SH-SY5Y (cell line): Measurements from ENCODE around the gene QDPR.

Source experiments
- GATA2 ChIP-seq: IDR thresholded peaks from 2 replicates; pipeline ENCODE4 v1.6.1; 2011; ENCODE audit warnings: mild to moderate bottlenecking, low read depth, low read length
- GATA3 ChIP-seq: IDR thresholded peaks from 2 replicates; pipeline ENCODE4 v1.6.1; 2011; ENCODE audit warnings: low read depth, mild to moderate bottlenecking, low read length, moderate library complexity

Gene QDPR

DNA sequence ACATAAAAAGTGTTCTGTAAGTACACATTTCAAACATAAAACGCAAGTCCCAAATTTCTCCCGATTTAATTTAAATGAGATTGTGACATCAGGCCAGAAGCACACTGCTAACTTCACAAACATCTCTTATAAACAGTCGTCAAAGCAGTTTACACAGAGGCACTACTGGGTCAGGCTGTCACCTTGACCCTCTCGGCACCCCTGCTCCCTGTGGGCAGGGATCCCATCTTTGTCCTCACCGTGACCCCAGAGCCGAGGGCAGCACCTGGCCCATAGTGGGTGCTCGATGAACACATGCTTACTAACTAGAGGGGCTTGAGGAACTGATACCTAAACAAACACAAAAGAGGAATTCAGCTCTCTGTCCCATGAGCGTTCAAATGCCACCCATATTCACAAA lies 22.2 kb downstream of the QDPR start:
- TF ChIP-seq GATA3 (no peak), GATA2 (no peak)

DNA sequence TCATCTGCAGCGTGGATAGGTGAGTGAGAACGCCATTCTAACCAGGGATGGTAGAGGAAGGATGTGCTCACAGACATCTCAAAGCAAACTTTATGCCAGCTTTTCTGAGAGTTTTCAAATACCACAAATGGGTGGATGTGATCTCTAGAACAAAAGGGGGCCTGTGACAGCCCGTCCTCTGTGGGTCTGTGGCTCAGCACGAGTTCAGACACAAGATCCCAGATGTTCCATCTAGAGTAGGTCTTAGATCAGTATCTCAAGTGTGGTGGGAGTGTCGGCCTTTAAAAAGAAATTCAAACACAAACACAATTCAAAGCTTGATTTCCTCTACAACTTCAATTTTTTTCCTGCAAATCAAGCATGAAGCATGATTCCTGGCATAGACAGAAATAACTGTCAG lies 22.8 kb downstream of the QDPR start:
- TF ChIP-seq GATA2 (no peak), GATA3 (no peak)

DNA sequence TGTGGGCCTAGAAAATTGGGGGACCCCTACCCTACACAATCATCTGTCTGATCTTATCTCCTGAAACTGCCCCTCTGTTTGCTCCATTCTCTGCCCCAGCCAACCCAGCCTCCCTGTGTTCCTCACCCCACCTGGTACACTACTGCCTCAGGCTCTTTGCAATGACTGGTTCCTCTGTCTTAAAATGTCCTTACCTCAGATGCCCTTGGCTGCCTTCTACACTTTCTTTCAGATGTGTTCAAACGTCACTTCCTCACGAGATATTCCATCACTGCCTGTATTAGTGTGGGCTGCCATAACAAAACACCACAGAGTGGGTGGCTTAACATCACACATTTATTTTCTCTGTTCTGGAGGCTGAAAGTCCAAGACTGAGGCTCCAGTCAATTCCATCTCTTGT lies 29.2 kb downstream of the QDPR start:
- no peak for TF ChIP-seq GATA2

DNA sequence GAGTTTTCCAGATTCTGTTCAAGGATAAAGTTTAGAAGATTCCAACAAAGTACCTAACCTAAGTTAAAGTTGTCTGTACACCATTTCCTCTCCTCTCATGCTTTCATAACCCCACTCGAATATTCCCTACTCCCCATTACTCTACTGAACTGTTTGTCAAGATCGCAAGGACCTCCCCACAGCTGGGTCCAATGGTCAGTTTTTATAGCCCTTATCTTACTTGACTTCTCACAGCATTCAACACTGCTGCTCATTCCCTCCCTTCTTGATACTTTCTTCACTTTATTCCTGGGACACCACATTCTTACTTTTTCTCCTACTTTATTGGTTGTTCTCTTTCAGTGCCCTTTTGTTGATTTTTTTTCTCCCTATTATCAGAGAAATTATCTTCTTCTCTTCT lies 30.9 kb downstream of the QDPR start:
- TF ChIP-seq GATA2 (no peak), GATA3 (no peak)

DNA sequence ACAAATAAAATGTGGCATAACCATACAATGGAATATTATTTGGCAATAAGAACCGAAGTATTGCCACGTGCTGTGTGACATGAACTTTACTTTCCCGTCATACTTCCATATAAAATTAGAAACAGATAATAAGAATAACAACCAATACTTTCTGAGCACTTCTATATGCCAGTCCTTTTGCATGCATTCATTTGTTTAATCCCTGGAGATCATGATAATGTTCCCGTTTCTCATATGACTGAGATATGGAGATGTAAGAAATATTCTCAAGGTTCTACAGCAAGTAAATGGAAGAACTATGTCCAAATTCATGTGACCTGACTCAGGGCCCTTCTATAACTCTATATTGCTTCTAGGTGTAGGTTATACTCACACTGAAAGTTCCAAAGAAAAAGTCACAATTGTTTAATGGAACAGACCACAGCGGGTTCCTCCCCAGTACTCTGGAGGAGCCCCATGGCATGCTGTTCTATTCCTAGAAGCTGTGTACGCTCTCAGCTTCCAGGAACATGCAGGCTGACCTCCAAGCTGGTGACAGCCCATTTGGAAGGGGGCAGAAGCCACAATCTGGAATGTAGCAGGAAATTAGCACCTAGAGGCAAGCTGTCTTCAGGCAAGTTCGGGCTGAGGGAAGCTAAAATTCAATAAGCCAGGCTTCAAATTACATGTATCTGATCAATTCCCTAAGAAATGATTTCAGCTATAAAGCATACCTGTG lies 31.5 kb downstream of the QDPR start:
- TF ChIP-seq GATA3 (no peak), GATA2 (no peak)

DNA sequence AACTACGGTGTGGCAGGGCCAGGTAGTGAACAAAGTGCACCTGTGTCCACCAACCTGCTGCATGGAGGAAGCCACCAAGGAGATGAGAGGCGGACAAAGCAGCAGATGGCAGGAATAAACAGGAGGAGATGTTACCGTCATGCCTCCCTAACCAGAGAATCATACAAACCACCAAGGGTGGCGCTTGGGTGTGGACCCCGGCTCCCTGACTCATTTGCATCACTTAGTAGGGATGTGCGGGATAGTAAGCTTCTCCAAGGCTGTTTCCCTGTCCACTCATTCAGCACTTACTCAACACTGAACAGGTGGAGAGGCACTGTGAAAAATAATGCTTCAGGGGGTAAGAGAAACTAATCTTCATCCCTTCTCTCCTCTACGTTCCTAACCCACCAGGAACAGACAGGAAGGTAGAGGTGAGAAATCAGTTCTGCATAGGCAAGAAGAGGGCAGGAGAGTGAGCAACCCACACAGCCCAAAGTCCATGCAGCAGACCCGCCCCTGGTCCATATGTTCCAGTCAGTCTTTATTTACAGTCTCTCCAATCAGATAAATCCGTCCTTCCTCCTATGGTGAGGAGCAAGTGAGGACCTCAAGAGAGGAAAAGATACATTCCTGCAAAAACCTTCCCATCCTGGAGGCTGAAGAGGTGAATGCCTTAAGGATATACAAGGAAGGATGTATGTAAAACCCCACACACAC lies 34.0 kb downstream of the QDPR start:
- TF ChIP-seq GATA3: no peak
- no peak for TF ChIP-seq GATA2

DNA sequence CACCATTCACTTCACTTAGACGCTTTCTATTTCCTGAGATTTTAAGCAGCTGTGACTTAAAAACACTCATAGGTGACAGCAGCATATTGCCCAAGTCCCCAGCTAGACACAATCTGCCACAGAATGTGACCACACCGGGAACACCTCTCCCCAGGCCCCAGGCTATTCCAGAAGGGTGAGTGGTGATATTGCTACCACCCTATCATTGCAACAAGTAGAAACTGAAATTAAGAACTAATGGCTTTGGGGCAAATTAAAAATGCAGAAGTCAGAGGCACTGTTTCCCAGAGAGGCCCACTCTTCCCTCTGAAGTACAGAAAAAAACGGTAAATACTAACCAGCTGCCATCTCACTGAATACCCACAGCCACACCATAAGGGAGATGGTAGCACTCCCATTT lies 35.0 kb downstream of the QDPR start:
- TF ChIP-seq GATA2 (no peak), GATA3 (no peak)

DNA sequence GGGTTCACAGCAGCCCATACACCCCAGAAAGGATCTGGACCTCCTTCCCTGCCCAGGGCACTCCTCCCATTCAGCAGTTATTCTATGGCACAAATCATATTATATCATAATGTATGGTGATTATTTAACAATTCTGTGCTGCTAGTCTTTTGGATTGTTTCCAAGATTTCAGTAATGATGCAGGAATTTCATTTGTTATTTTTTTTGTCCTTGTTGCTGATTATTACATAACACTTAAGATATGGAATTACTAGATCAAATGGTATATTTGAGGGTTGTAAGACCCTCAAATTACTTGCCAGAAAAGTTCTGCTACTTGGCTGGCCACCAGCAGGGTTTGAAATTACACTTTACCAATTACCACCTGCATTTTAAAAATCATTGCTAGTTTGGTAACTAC lies 36.4 kb downstream of the QDPR start:
- TF ChIP-seq GATA2: no peak
- TF ChIP-seq GATA3: no peak

DNA sequence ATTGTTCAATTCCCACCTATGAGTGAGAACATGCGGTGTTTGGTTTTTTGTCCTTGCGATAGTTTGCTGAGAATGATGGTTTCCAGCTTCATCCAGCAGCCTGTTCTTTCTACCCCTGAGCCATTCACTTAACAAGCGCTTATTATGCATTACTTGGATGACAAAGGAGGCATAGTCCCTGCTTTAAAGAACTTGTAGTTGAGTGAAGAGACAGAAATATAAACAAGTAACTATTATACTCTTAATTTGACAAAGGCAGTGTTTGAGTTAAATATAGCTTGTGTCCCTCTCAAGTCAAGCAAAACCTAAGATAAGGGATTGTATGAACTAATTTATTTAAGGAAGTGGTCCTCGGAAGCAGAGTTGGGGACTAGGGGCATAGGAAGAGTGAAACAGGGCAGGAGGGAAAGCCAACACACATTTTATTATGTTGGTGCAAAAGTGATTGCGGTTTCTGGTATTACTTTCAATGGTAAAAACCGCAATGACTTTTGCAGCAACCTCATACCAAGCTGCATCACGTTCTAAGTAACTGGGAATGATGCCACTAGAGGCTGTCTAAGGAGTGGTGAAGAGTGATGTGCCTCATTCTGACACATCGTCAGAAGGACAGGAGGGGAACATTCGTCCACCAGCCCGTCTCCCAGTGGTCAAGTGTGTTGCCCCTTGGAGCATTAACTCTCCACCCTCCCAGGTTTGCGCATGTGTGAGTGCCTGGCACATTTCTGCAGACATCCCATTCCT lies 41.8 kb downstream of the QDPR start:
- no peak for TF ChIP-seq GATA3
- no peak for TF ChIP-seq GATA2

DNA sequence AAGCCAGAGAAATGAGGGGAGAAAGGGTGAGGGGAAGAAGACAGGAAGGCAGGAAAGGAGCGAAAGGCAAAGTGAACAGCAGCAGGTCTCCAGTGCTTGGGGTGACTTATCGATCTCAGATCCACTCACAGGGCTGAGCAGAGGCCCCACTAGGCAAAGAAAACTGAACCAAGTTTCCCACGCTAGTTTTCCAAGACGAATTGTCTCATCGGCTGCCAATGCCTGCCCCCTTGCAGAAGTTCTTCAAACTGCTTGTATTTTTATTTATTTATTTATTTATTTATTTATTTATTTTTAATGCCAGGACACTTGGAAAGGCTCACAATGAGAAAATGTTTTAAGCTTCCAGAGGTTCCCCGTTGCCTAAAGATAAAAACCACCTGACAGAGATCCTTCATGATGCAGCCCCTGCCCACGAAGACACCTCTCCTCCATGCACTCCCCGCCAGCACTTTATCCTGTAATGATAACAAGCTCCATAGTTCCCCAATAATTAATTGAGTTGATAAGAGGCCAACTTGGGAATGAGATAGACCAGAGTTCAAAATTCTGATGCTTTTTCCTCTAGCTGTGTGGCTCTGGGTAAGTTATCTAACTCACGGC lies 43.2 kb downstream of the QDPR start:
- TF ChIP-seq GATA3 (no peak), GATA2 (no peak)

DNA sequence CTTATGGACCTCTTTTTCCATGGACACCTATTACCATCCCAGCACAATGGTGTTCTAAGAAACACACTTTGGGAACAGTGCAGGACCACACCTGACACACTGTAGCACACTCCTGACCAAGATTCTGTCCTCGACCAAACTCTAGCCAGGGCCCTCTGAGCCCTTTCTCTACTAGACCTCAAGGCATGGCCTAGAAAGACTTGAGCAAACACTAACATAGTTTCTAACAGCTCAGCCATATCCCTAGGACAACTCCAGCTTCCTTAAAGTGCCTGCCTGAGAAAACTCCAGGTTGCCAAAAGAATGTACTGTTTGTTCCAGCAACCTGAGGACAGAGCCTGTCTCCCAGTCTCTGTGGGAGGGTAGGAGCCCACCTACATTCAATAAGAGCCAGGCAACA lies 48.3 kb downstream of the QDPR start:
- no peak for TF ChIP-seq GATA2

DNA sequence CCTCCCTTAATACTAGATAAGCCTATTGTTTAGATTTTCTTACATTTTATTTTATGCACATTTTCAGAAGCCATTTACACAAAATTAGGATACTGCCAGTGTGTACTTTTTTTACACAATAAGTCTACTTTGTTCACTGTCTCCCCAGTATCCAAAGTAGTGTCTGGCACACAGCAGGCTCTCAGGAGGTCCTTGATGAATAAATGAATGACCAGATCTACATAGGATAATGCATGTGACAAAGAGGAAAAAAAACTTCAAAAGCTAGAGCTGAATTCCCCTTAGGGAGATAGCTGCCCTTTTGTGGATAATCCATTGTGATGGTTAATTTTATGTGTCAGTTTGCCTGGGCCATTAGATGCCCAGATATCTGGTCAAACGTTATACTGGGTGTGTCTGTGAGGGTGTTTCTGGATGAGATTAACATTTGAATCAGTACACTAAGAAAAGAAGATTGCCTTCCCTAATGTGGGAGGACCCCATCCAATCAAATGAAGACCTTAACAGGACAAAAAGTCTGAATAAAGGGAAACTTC lies 61.6 kb downstream of the QDPR start:
- no peak for TF ChIP-seq GATA2
- TF ChIP-seq GATA3: no peak

DNA sequence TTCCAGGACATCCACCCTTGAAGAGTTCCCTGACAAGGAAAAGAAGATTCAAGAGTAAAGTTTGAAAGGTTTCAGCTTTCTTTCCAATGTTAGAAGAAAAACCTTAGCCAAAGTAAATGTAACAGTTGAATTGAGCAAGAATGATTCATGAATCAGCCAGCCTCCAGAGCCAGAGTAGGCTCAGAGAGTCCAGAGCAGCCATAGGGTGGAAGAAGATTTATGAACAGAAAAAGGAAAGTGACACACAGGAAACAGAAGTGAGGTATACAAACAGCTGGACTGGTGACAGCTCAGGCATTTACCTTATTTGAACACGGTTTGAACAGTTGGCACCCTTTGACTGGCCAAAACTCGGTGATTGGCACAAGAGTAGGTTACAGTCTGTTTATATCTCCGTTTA lies 63.2 kb downstream of the QDPR start:
- TF ChIP-seq GATA2 (no peak), GATA3 (no peak)

DNA sequence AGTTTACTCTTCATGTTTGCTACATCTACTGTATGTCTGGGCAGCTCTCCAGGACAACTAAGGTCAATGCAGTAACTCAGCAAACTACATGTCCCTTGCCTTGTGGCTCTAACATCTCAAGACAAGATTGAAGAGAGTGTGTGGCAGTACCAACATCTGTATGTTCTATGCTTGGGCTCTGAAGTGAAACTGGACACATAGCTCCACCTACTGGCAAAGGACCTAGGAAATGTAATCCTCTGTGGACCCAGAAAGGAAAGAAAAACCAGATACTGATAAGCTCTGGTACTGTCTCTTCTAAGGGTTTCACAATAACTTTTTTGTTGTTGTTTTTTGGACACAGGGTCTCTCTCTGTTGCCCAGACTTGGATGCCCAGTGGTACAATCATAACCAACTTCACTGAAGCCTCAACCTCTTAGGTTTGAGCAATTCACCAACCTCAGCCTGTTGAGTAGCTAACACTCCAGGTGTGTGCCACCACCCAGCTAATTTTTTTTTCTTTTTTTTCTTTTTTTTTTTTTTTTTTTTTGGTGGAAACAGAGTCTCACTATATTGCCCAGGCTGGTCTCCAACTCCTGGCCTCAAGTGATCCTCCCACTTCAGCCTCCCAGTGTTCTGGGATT lies 64.1 kb downstream of the QDPR start:
- TF ChIP-seq GATA3 (no peak), GATA2 (no peak)
